ENCODE measurements around the gene SPACA7.

Gene SPACA7

GRCh38 chr13:112342841-112343361 is 33.3 kb upstream of the SPACA7 start:
- Histone ChIP-seq H3K4me1 (no peaks in the 10 kb centered on the region), H3K9me3 (ENCODE audit: control insufficient read depth, low read length) (no peaks in the 10 kb centered on the region), H3K27ac (no peak overlapping the region), H3K36me3 (ENCODE audit: control insufficient read depth, insufficient read depth, low read length) (no peaks in the 10 kb centered on the region), H2AFZ (no peak overlapping the region), H3K27me3 (ENCODE audit: control insufficient read depth, insufficient read depth, low read length) (no peaks in the 10 kb centered on the region), H3K4me2 (ENCODE audit: low read length) (peak overlapping the region; percentile 6), H3K4me3 (ENCODE audit: low read depth, low read length) (no peak overlapping the region), H3K9ac (no peak overlapping the region), H3K79me2 (no peaks in the 10 kb centered on the region)
- TF ChIP-seq CTCF (IDR thresholded peaks at IDR 0.05): no peak

GRCh38 chr13:112343591-112343990 is 32.6 kb upstream of the SPACA7 start:
- H2AFZ ChIP-seq: no peak overlapping the region
- TF ChIP-seq CTCF (IDR thresholded peaks at IDR 0.05): no peak
- no peaks in the 10 kb centered on the region for H3K36me3 ChIP-seq (ENCODE audit: control insufficient read depth, insufficient read depth, low read length)
- H3K4me1 ChIP-seq: no peaks in the 10 kb centered on the region
- no peak overlapping the region for H3K4me3 ChIP-seq (ENCODE audit: low read depth, low read length)
- H3K9me3 ChIP-seq (ENCODE audit: control insufficient read depth, low read length): no peaks in the 10 kb centered on the region
- no peak overlapping the region for H3K4me2 ChIP-seq (ENCODE audit: low read length)
- no peaks in the 10 kb centered on the region for H3K27me3 ChIP-seq (ENCODE audit: control insufficient read depth, insufficient read depth, low read length)
- H3K79me2 ChIP-seq: no peaks in the 10 kb centered on the region
- H3K27ac ChIP-seq: no peak overlapping the region
- no peak overlapping the region for H3K9ac ChIP-seq

- Histone ChIP-seq H3K4me3 (ENCODE audit: low read depth, low read length) (no peak overlapping the region), H3K4me1 (no peaks in the 10 kb centered on the region), H3K27me3 (ENCODE audit: control insufficient read depth, insufficient read depth, low read length) (no peaks in the 10 kb centered on the region), H3K9me3 (ENCODE audit: control insufficient read depth, low read length) (no peaks in the 10 kb centered on the region), H3K79me2 (no peaks in the 10 kb centered on the region), H3K27ac (no peak overlapping the region), H3K36me3 (ENCODE audit: control insufficient read depth, insufficient read depth, low read length) (no peaks in the 10 kb centered on the region), H3K4me2 (ENCODE audit: low read length) (no peak overlapping the region), H3K9ac (no peak overlapping the region), H2AFZ (no peak overlapping the region)
- no peak for TF ChIP-seq CTCF (IDR thresholded peaks at IDR 0.05)
Observed at GRCh38 chr13:112345826-112346172, 30.4 kb upstream of the SPACA7 start.

- no peak for TF ChIP-seq CTCF (IDR thresholded peaks at IDR 0.05)
- Histone ChIP-seq H3K4me3 (ENCODE audit: low read depth, low read length) (no peak overlapping the region), H2AFZ (no peak overlapping the region), H3K79me2 (no peaks in the 10 kb centered on the region), H3K27ac (no peak overlapping the region), H3K27me3 (ENCODE audit: control insufficient read depth, insufficient read depth, low read length) (no peaks in the 10 kb centered on the region), H3K4me2 (ENCODE audit: low read length) (no peak overlapping the region), H3K9me3 (ENCODE audit: control insufficient read depth, low read length) (no peaks in the 10 kb centered on the region), H3K4me1 (no peaks in the 10 kb centered on the region), H3K36me3 (ENCODE audit: control insufficient read depth, insufficient read depth, low read length) (no peaks in the 10 kb centered on the region), H3K9ac (no peak overlapping the region)
Observed at GRCh38 chr13:112346173-112346898, 29.8 kb upstream of the SPACA7 start.

- no peaks in the 10 kb centered on the region for H3K4me1 ChIP-seq
- H3K27me3 ChIP-seq (ENCODE audit: control insufficient read depth, insufficient read depth, low read length): no peaks in the 10 kb centered on the region
- H3K9ac ChIP-seq: no peak overlapping the region
Observed at GRCh38 chr13:112346899-112347229, 29.3 kb upstream of the SPACA7 start.

More at GRCh38 chr13:112346899-112347229, 29.3 kb upstream of the SPACA7 start:
- Histone ChIP-seq H2AFZ (no peak overlapping the region), H3K36me3 (ENCODE audit: control insufficient read depth, insufficient read depth, low read length) (no peaks in the 10 kb centered on the region), H3K4me3 (ENCODE audit: low read depth, low read length) (no peak overlapping the region), H3K9me3 (ENCODE audit: control insufficient read depth, low read length) (no peaks in the 10 kb centered on the region), H3K4me2 (ENCODE audit: low read length) (no peak overlapping the region), H3K79me2 (no peaks in the 10 kb centered on the region), H3K27ac (no peak overlapping the region)
- no peak for TF ChIP-seq CTCF (IDR thresholded peaks at IDR 0.05)
